Measurements from ENCODE around the gene KRTAP10-6. TPM values are rescaled to one million over a fixed set of nuclear protein-coding genes. Genes with fewer than 3 reads are reported as not detected.
"Not testable (repeated sequence)": the region's sequence is repeated elsewhere in the genome, so short reads cannot be mapped to it uniquely, and the experiment has no call there.

KRTAP10-6 gene
- total RNA-seq, 1 donor from 2014 or later, result not detected

DNA sequence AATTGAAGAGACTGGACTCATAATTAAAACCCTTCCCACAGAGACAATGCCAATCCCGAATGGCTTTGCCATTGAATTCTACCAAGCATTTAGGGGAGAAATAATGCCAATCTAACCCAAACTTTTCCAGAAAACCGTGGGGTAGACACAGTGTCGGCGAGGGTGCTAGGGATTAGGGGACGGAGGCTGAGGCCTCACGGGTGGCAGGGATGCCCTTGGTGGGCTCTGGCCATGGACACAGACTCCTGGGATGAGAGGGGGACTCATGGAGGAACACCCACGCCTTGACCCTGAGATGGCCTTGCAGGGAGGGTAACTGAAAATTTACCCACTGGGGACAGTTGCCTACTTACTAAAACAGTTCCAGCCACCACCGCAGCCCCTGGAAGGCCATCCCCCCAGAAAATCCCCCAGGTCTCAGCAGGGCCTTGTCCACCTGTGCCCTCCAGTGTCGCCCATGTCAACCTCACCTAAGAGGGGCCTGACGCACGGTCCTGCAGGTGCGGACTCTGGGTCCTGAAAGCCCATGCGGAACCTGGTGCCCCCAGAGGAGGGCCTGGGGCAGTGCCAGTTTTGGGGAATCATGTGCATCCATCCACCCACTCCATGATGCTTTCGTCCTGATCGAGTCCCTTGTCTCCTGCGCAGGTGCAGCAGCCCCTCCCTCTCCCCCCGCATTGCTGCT lies 13.8 kb downstream of the KRTAP10-6 start:
- DNase-seq (ENCODE audit: low read depth), result no peak

DNA sequence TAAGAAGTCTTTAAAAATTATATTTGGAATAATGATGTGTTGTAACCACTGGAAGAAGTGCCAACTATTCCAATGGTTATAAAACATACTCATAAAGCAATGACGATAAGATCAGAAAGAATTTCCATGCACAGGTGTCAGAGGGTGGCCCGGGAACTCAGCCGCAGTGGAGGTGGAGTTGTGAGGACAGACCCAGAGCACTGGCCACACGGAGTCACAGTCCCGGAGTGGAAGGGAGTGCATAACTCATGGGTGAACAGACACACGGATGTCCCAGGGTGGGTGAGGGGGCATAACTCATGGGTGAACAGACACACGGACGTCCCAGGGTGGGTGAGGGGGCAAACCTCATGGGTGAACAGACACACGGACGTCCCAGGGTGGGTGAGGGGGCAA lies 16.3 kb downstream of the KRTAP10-6 start:
- DNase-seq (ENCODE audit: low read depth), result no peak

- no peak for DNase-seq (ENCODE audit: low read depth)
These were observed 16.8 kb downstream of the KRTAP10-6 start for GRCh38 chr21:44575307-44576024.

DNA sequence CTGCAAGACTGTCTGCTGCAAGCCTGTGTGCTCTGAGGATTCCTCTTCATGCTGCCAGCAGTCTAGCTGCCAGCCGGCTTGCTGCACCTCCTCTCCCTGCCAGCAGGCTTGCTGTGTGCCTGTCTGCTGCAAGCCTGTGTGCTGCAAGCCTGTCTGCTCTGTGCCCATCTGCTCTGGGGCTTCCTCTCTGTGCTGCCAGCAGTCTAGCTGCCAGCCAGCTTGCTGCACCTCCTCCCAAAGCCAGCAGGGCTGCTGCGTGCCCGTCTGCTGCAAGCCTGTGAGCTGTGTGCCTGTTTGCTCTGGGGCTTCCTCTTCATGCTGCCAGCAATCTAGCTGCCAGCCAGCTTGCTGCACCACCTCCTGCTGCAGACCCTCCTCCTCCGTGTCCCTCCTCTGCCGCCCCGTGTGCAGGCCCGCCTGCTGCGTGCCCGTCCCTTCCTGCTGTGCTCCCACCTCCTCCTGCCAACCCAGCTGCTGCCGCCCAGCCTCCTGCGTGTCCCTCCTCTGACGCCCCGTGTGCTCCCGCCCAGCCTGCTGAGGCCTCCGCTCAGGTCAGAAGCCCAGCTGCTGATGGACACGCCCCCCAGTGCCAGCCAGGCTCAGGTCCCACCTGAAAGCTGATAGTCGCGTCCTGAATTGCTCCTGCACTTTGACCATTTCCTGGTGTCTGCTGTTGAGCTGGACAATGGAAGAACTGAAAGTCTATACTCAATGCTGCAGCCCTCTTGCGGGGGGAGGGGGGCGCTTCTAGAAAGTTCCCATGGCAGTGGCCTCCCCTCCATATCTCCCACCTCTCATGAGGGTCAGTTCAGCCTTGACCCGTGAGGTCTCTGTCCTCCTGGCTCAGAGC lies 17.6 kb downstream of the KRTAP10-6 start:
- DNase-seq (ENCODE audit: low read depth), result no peak

- not testable (repeated sequence) for DNase-seq (ENCODE audit: low read depth)
These were observed 18.5 kb downstream of the KRTAP10-6 start, which contains the start of gene KRTAP10-4 for GRCh38 chr21:44573630-44574456. TSS of gene KRTAP10-4 (plus strand) at chr21:44573729. CDS start at chr21:44573759, 30 bp downstream.

GRCh38 chr21:44572959-44573583 lies 19.2 kb downstream of the KRTAP10-6 start:
- DNase-seq (ENCODE audit: low read depth), result no peak

DNA sequence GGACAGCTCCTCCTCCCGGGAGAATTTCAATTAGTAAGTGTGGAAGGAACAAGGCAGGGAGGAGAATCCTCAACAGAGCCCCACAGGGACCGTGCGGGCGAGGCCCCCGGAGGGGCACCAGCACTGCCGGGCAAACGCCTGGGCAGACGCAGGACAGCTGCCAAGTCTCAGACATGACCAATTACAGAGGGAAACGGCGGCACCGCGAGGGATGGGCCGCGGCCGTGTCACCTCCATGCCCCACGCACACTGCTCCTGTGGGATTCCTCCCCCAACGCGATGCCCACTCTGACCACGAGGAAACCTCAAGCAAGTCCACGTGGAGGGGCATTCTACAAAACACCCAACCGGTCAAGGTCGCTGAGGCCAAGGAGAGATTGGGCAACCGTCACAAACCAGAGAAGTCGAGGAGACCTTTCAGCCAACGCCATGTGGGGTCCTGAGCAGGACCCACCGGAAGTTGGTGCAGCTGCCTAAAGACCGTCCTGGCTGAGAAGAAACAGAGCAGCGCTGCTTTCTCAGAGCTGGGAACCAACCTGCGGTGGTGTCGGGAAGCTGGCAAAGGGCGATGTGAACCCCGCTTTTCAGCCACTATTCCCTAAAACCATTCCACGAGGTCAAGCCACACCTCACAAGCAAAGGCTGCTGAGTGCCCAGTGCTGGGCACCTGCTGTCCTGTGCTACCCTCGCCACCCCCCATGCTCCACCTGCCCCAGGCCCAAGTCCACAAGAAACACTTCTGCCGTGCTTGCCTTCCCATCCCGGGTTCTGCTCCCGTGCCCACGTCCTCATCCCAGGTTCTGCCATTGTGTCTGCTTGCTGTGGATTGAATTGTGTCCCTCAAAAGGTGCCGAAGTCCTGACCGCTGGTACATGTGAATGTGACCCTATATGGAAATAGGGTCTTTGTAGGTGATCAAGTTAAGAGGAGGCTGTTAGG lies 20.2 kb downstream of the KRTAP10-6 start:
- no peak for DNase-seq (ENCODE audit: low read depth)

DNA sequence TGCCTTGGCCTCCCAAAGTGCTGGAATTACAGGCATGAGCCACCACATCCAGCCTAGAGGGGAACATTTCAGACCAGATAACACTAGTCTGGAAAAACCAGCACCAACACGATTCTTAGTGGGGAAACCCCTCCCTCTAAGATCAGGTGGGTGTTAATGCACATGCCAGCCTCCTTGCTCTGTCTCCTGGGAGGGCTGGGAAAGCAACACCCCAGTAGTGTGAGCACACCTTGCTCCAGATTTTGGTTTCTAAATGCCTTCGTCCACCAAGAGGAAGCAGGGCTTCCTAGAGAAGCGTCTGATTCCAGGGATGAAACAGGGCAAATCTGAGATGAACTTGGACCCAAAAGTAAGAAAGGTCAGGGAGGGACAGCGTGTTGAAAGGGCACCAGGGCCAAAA lies 21.0 kb downstream of the KRTAP10-6 start:
- no peak for DNase-seq (ENCODE audit: low read depth)

DNA sequence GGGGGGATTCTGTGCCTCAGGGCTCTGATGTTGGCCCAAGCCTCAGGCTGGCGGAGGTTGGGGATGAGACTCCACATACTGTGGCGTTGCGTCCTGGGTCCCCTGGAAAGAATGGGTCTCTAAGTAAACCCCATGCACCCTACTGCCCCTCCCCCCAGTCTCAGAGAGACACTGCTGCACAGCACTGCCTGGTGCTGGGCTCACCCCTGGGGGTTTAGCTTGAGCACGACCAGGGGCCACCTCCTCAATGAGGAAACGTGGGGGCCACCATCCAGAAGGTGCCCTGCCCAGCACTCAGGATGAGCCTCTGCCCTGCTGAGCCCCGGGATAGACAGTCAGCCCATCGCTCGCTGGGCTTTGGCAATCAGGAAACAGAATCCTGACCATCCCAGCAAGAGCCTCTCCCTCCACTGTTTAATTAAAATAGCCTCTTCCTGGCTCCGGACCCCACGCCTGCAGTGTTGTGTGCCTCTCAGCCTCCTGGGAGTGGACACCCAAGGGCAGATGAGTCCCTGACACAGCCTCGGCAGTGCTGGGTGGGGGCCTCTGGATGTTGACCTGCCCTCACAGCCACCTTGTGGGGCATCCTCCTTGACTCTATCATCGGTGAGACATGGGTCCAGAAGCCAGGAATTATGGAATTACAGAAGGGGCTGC lies 22.3 kb downstream of the KRTAP10-6 start:
- DNase-seq (ENCODE audit: low read depth), result no peak

- DNase-seq (ENCODE audit: low read depth), result no peak
These were observed 23.4 kb downstream of the KRTAP10-6 start for GRCh38 chr21:44568667-44569556.

GRCh38 chr21:44568261-44568660 lies 24.0 kb downstream of the KRTAP10-6 start:
- no peak for DNase-seq (ENCODE audit: low read depth)

DNA sequence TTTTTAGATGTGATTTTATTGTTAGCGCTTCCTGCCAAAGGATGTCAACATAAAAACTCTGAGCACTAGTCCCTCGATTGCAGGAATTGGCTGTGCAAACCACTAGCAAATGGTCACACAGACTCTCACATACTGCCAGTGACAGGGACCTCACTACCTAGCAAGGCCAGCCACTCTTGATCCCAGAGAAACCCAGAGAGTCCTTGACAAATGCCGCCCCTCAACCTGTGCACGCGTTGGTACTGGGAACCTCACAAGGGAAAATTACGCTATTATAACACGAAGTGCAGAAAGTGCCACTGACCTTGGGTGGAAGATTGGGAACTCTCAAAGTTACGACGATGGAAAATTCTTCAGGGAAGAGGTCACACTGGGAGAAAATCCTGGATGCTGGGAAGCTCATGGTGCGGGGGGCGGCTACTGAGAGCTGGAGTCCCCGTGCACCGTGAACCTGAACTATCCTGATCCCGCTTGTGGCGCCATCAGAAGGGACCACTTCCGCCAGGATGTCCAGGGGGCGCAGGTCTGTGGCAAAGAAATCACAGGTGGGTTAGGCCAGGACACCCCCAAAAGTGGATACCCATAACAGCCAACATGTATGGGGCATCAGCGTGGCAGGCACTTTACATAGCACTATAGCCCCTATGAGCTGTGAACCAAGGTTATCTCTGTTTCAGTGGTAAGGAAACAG lies 24.7 kb downstream of the KRTAP10-6 start:
- no peak for DNase-seq (ENCODE audit: low read depth)

DNA sequence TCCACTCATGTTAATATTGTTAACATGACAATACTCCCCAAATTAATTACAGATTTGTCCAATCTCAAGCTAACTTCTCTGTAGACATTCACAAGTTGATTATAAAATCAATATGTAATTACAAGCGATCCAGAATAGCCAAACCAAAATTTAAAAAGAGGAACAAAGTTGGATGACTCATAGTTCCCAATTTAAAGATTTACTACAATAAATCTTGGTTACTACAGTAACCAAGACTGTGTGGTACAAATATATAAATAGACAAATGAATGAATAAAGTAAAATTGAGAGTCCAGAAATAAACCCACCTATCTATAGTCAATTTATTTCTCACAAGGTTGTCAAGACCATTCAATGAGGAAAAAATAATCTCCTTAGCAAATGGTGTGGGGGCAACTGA lies 25.9 kb downstream of the KRTAP10-6 start:
- DNase-seq (ENCODE audit: low read depth), result no peak

- no peak for DNase-seq (ENCODE audit: low read depth)
These were observed 27.3 kb downstream of the KRTAP10-6 start for GRCh38 chr21:44564886-44565598.

- no peak for DNase-seq (ENCODE audit: low read depth)
These were observed 28.2 kb downstream of the KRTAP10-6 start for GRCh38 chr21:44564099-44564498.

- no peak for DNase-seq (ENCODE audit: low read depth)
These were observed 33.6 kb downstream of the KRTAP10-6 start, which contains the start of gene KRTAP10-3 for GRCh38 chr21:44558695-44559094. TSS of gene KRTAP10-3 (minus strand) at chr21:44558795. CDS start at chr21:44558715, 80 bp downstream.

DNA sequence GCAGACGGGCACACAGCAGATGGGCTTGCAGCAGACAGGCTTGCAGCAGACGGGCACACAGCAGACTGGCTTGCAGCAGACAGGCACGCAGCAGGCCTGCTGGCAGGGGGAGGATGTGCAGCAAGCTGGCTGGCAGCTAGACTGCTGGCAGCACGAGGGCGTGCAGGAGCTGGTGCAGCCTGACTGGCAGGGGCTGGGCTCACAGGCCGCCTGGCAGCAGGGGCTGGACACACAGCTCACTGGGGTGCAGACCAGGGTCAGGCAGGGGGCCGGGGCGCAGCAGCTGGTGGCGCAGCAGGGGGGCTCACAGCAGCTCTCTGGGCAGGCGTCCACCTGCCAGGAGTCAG lies 34.0 kb downstream of the KRTAP10-6 start:
- not testable (repeated sequence) for DNase-seq (ENCODE audit: low read depth)

All from renal cortical epithelial cell (primary cell).